ENCODE measurements around the gene BEST2. TPM values are rescaled to one million over a fixed set of nuclear protein-coding genes. Genes with fewer than 3 reads are reported as not detected.
A peak's percentile ranks its signal among the peaks of the same experiment; 100 is the strongest.

BEST2 gene
- total RNA-seq, 1 donor from 2014 or later, result not detected

DNA sequence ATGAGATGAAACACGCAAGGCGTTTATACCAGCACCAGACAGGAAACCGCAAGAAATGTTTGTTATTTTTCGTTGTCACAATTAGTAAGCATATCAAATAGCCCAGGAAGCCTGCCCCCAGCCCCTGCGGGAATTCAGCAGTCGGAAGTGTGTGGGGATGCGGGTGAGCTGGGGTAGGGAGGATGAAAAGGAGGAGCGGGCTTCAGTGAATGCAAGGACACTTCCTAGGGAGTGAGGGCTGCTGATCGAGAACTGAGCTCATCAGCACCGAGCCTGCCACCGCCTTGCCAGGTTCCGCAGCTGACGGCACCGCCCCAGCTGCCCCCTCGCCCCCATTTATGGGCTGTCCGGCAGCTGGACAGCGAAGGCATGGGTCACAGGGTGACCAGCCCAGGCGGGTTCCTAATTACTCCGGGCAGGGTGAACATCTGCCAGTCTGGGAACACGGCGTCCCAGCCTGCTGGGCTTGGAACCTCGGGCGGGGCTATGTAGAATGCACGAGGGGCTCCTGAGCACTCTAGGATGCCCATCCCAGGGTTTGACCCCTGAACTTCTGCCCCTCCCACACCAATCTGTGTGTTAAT lies 1.6 kb upstream of the BEST2 start:
- H3K4me1 ChIP-seq (ENCODE audit: control insufficient read depth in 3 of 3, insufficient read depth in 3 of 3, low read length in 3 of 3), result peaks cover 2 to 8% (median 7%) of the 10 kb centered on the region in 3 donors
- peaks cover 33 to 64% (median 44%) of the 10 kb centered on the region in 3 donors for H3K27me3 ChIP-seq (ENCODE audit: control insufficient read depth in 3 of 3, insufficient read depth in 3 of 3, low read length in 3 of 3)
- no peak overlapping the region for H3K4me3 ChIP-seq (ENCODE audit: low read length in 3 of 3)
- H3K9ac ChIP-seq (ENCODE audit: low read depth in 1 of 3, low read length in 3 of 3), result no peak overlapping the region
- H3K27ac ChIP-seq (ENCODE audit: low read depth, low read length), result no peak overlapping the region
- H3K9me3 ChIP-seq (ENCODE audit: control insufficient read depth in 3 of 3, low read length in 3 of 3), result peaks cover 2 to 5% (median 4%) of the 10 kb centered on the region in 3 donors
- peaks cover 25 to 30% (median 28%) of the 10 kb centered on the region in 3 donors for H3K36me3 ChIP-seq (ENCODE audit: control insufficient read depth in 3 of 3, insufficient read depth in 3 of 3, low read length in 3 of 3)

DNA sequence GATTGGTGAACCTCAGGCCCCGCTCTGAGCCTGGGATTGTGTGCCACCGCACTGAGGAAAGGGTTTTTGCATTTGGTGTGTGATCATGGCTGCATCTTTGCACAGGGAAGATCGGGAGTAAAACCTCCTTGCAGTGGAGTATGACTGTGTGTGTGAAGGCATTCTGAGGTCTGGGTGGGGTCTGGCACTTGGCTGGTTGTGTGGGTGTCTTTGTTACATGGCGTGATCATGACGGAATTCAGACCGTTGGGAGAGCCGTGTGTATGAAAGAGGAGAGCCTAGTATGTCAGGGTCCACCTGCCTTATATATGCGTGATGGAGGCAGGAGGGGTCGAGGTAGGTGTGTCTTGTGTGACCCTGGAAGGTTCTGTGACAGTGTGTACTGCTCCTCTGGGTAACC lies 740 bp upstream of the BEST2 start:
- Histone ChIP-seq H3K27me3 (ENCODE audit: control insufficient read depth in 3 of 3, insufficient read depth in 3 of 3, low read length in 3 of 3) (peaks cover 33 to 69% (median 50%) of the 10 kb centered on the region in 3 donors), H3K9ac (ENCODE audit: low read depth in 1 of 3, low read length in 3 of 3) (no peak overlapping the region), H3K4me3 (ENCODE audit: low read length in 3 of 3) (no peak overlapping the region), H3K36me3 (ENCODE audit: control insufficient read depth in 3 of 3, insufficient read depth in 3 of 3, low read length in 3 of 3) (peaks cover 17 to 22% (median 20%) of the 10 kb centered on the region in 3 donors), H3K27ac (ENCODE audit: low read depth, low read length) (no peak overlapping the region), H3K4me1 (ENCODE audit: control insufficient read depth in 3 of 3, insufficient read depth in 3 of 3, low read length in 3 of 3) (peaks cover 2 to 8% (median 7%) of the 10 kb centered on the region in 3 donors), H3K9me3 (ENCODE audit: control insufficient read depth in 3 of 3, low read length in 3 of 3) (peaks cover 2 to 5% (median 4%) of the 10 kb centered on the region in 3 donors)

DNA sequence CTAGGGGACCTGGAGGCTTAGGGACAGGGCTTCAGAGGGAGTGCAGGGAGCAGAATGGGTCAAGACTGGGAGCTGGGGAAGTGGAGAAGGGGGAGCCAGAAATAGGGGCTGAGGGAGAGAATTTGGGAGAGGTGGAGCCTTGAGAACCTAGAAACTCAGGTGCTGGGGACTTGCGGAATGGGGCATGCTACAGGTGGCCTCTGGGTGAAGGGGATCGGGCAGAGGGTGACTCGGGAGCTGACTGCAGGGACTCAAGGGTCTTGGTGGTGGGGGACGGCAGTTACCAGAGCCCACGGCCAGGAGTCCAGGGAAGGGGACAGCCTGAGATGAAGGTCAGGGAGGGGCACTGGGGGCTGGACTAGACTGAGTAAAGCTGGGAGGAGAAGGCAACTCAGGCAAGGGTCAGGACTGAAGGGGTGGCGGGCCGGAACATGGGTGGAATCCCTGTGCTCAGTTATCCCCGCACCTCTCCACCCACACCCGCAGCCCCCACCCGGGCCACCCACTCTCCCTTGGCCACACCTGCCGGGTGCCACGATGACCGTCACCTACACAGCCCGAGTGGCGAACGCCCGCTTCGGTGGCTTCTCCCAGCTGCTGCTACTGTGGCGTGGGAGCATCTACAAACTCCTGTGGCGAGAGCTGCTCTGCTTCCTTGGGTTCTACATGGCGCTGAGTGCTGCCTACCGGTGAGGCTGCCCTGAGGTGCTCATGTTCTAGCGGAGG lies 628 bp downstream of the BEST2 start:
- Histone ChIP-seq H3K27ac (ENCODE audit: low read depth, low read length) (no peak overlapping the region), H3K4me3 (ENCODE audit: low read length in 3 of 3) (no peak overlapping the region), H3K36me3 (ENCODE audit: control insufficient read depth in 3 of 3, insufficient read depth in 3 of 3, low read length in 3 of 3) (peaks cover 9 to 12% (median 10%) of the 10 kb centered on the region in 3 donors), H3K9ac (ENCODE audit: low read depth in 1 of 3, low read length in 3 of 3) (no peak overlapping the region), H3K4me1 (ENCODE audit: control insufficient read depth in 3 of 3, insufficient read depth in 3 of 3, low read length in 3 of 3) (peaks cover 2 to 8% (median 7%) of the 10 kb centered on the region in 3 donors), H3K27me3 (ENCODE audit: control insufficient read depth in 3 of 3, insufficient read depth in 3 of 3, low read length in 3 of 3) (peaks cover 33 to 66% (median 56%) of the 10 kb centered on the region in 3 donors), H3K9me3 (ENCODE audit: control insufficient read depth in 3 of 3, low read length in 3 of 3) (peaks cover 2 to 5% (median 4%) of the 10 kb centered on the region in 3 donors)

DNA sequence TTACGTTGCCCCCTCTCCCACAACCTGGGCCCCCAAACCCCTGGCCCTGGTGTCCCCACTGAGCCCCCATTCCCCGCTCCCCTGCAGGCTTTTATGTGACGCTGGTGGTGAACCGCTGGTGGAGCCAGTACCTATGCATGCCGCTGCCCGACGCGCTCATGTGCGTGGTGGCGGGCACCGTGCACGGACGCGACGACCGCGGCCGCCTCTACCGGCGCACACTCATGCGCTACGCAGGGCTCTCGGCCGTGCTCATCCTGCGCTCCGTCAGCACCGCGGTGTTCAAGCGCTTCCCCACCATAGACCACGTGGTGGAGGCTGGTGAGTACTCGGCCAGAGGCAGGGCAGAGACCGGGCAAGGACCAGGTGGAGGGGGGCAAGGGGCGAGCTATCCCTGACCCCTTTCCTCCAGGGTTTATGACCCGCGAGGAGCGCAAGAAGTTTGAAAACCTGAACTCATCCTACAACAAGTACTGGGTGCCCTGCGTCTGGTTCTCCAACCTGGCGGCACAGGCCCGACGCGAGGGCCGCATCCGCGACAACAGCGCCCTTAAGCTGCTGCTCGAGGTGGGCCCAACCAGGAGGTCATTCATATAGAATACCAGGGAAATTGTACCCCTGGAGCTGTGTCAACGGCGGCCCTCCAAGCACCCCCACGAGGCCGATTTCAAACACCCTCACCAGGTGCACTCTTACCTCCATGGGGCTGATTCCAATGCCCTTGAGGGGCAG lies 3.0 kb downstream of the BEST2 start:
- H3K36me3 ChIP-seq (ENCODE audit: control insufficient read depth in 3 of 3, insufficient read depth in 3 of 3, low read length in 3 of 3), result no peaks in the 10 kb centered on the region
- H3K4me3 ChIP-seq (ENCODE audit: low read length in 3 of 3), result no peak overlapping the region
- H3K9me3 ChIP-seq (ENCODE audit: control insufficient read depth in 3 of 3, low read length in 3 of 3), result no peaks in the 10 kb centered on the region
- peaks cover 6 to 15% (median 8%) of the 10 kb centered on the region in 3 donors for H3K4me1 ChIP-seq (ENCODE audit: control insufficient read depth in 3 of 3, insufficient read depth in 3 of 3, low read length in 3 of 3)
- H3K27me3 ChIP-seq (ENCODE audit: control insufficient read depth in 3 of 3, insufficient read depth in 3 of 3, low read length in 3 of 3), result peaks cover 31 to 51% (median 48%) of the 10 kb centered on the region in 3 donors
- no peak overlapping the region for H3K27ac ChIP-seq (ENCODE audit: low read depth, low read length)
- H3K9ac ChIP-seq (ENCODE audit: low read depth in 1 of 3, low read length in 3 of 3), result no peak overlapping the region

DNA sequence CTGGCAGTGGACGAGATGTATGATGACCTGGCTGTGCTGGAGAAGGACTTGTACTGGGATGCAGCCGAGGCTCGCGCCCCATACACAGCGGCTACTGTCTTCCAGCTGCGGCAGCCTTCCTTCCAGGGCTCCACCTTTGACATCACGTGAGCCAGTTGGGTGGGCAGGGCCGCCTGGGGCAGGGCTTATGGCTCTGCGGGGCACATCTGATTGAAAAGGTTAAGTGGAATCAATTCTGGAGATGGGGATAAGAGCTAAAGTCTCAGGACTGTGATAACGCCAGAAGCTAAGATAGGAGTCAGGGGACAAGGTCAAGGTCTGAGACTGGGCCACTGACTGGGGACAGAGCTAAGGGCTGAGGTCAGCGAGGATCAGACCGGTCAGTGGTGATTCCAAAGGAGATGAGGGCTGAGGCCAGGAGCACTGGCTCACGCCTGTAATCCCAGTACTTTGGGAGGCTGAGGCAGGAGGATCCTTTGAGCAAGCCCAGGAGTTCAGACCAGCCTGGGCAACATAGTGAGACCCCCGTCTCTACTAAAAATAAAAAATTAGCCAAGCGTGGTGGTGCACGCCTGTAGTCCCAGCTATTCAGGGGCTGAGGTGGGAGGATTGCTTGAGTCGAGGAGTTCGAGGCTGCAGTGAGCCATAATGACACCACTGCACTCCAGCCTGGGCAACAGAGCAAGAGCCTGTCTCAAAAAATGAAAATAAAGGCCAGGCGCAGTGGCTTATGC lies 4.7 kb downstream of the BEST2 start:
- H3K9me3 ChIP-seq (ENCODE audit: control insufficient read depth in 3 of 3, low read length in 3 of 3), result no peaks in the 10 kb centered on the region
- H3K9ac ChIP-seq (ENCODE audit: low read depth in 1 of 3, low read length in 3 of 3), result no peak overlapping the region
- peaks cover 0 to 2% (median 0%) of the 10 kb centered on the region in 3 donors for H3K36me3 ChIP-seq (ENCODE audit: control insufficient read depth in 3 of 3, insufficient read depth in 3 of 3, low read length in 3 of 3)
- no peak overlapping the region for H3K27ac ChIP-seq (ENCODE audit: low read depth, low read length)
- peaks cover 0 to 7% (median 5%) of the 10 kb centered on the region in 3 donors for H3K4me1 ChIP-seq (ENCODE audit: control insufficient read depth in 3 of 3, insufficient read depth in 3 of 3, low read length in 3 of 3)
- H3K4me3 ChIP-seq (ENCODE audit: low read length in 3 of 3), result no peak overlapping the region
- peaks cover 22 to 35% (median 32%) of the 10 kb centered on the region in 3 donors for H3K27me3 ChIP-seq (ENCODE audit: control insufficient read depth in 3 of 3, insufficient read depth in 3 of 3, low read length in 3 of 3)

DNA sequence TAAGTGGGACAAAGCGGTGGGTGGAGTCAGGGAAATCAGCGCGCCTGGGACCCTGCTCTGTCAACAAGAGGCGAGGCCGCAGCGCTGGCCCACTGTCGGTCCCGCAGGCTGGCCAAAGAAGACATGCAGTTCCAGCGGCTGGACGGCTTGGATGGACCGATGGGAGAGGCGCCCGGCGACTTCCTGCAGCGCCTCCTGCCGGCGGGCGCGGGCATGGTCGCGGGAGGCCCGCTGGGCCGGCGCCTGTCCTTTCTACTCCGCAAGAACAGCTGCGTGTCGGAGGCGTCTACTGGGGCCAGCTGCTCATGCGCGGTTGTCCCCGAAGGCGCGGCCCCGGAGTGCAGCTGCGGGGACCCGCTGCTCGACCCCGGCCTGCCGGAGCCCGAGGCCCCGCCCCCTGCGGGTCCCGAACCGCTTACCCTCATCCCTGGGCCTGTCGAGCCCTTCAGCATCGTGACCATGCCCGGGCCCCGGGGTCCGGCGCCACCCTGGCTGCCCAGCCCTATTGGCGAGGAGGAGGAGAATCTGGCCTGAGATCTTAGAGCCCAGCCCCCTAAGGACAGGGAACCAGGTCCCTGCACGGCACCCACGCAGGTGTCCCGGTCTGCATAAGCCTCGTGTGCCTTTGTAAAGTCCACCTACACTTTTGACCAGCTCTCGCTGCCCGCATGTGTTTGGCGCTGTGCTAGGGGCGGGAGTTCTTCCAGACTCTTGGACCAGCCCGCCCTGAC lies 6.1 kb downstream of the BEST2 start:
- Histone ChIP-seq H3K27ac (ENCODE audit: low read depth, low read length) (no peak overlapping the region), H3K4me1 (ENCODE audit: control insufficient read depth in 3 of 3, insufficient read depth in 3 of 3, low read length in 3 of 3) (peaks cover 0 to 7% (median 6%) of the 10 kb centered on the region in 3 donors), H3K9ac (ENCODE audit: low read depth in 1 of 3, low read length in 3 of 3) (peak overlapping the region in 1 of 3 donors; percentile 62), H3K9me3 (ENCODE audit: control insufficient read depth in 3 of 3, low read length in 3 of 3) (no peaks in the 10 kb centered on the region), H3K36me3 (ENCODE audit: control insufficient read depth in 3 of 3, insufficient read depth in 3 of 3, low read length in 3 of 3) (peaks cover 0 to 6% (median 0%) of the 10 kb centered on the region in 3 donors), H3K4me3 (ENCODE audit: low read length in 3 of 3) (peak overlapping the region; percentile 26 to 54 (median 43)), H3K27me3 (ENCODE audit: control insufficient read depth in 3 of 3, insufficient read depth in 3 of 3, low read length in 3 of 3) (peaks cover 12 to 25% (median 22%) of the 10 kb centered on the region in 3 donors)

DNA sequence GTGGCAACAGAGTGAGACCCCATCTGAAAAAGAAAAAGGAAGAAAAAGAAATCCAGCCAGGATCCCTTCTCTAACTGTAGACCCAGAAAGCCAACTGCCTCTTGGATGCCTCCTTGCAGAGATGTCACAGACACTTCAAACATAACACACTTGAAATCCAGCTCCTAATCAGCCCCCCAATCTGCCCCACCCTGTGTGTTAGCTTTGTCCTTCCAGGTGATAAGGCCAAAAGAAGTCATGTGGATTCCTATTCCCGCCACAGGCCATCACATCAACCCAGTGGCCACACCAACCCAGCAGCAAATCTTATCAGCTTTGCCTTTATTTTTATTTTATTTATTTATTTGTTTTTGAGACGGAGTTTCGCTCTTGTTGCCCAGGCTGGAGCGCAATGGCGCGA lies 8.1 kb downstream of the BEST2 start:
- Histone ChIP-seq H3K36me3 (ENCODE audit: control insufficient read depth in 3 of 3, insufficient read depth in 3 of 3, low read length in 3 of 3) (peaks cover 8 to 12% (median 11%) of the 10 kb centered on the region in 3 donors), H3K27ac (ENCODE audit: low read depth, low read length) (no peak overlapping the region), H3K9me3 (ENCODE audit: control insufficient read depth in 3 of 3, low read length in 3 of 3) (no peaks in the 10 kb centered on the region), H3K9ac (ENCODE audit: low read depth in 1 of 3, low read length in 3 of 3) (no peak overlapping the region), H3K4me3 (ENCODE audit: low read length in 3 of 3) (no peak overlapping the region), H3K27me3 (ENCODE audit: control insufficient read depth in 3 of 3, insufficient read depth in 3 of 3, low read length in 3 of 3) (peaks cover 2 to 14% (median 8%) of the 10 kb centered on the region in 3 donors), H3K4me1 (ENCODE audit: control insufficient read depth in 3 of 3, insufficient read depth in 3 of 3, low read length in 3 of 3) (peaks cover 0 to 14% (median 7%) of the 10 kb centered on the region in 3 donors)

DNA sequence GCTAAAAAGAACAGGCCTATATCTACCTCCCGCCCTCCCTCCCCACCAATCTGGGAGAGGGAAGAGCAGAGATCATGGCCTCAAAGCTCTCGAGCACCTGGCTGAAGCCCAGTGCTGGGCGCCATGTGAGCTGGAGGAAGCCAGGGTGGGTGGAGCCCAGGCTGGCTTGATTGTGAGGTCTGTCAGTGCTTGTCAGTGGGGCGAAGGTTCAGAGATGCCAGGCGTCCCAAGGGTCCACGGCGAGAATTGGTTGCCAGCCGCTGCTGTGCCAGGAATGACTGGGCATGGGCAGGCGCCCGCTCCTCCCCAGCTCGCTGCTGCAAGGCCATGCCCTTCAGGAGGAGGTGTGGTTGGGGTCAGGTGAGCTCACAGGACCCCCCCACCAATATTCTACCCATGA lies 11.5 kb downstream of the BEST2 start:
- Histone ChIP-seq H3K27ac (ENCODE audit: low read depth, low read length) (no peak overlapping the region), H3K9ac (ENCODE audit: low read depth in 1 of 3, low read length in 3 of 3) (peak overlapping the region in 1 of 3 donors; percentile 40), H3K9me3 (ENCODE audit: control insufficient read depth in 3 of 3, low read length in 3 of 3) (no peaks in the 10 kb centered on the region), H3K4me3 (ENCODE audit: low read length in 3 of 3) (no peak overlapping the region), H3K4me1 (ENCODE audit: control insufficient read depth in 3 of 3, insufficient read depth in 3 of 3, low read length in 3 of 3) (peaks cover 0 to 10% (median 8%) of the 10 kb centered on the region in 3 donors), H3K27me3 (ENCODE audit: control insufficient read depth in 3 of 3, insufficient read depth in 3 of 3, low read length in 3 of 3) (no peaks in the 10 kb centered on the region), H3K36me3 (ENCODE audit: control insufficient read depth in 3 of 3, insufficient read depth in 3 of 3, low read length in 3 of 3) (peaks cover 16 to 35% (median 28%) of the 10 kb centered on the region in 3 donors)

DNA sequence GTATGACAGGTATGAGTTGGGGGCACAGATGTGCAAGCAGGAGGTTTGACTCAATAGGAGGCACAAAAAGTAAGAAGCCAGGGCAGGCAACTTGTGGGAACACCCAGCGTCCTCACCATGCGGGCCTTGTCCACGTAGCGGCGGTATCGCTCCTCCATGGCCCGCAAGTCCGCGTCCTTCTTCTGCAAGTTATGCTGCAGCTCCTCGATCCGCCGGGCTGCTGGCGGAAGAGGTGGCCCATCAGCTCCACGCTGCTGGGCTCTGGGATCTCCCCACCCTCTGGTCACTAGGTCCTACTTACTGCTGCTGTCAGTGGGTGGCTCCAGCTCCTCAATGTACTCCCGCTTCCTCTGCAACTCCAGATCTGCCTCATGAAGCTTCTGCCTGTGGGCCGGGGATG lies 13.1 kb downstream of the BEST2 start:
- no peak overlapping the region for H3K9ac ChIP-seq (ENCODE audit: low read depth in 1 of 3, low read length in 3 of 3)
- H3K27ac ChIP-seq (ENCODE audit: low read depth, low read length), result no peak overlapping the region
- peaks cover 16 to 36% (median 31%) of the 10 kb centered on the region in 3 donors for H3K36me3 ChIP-seq (ENCODE audit: control insufficient read depth in 3 of 3, insufficient read depth in 3 of 3, low read length in 3 of 3)

More for the DNA sequence above, 13.1 kb downstream of the BEST2 start:
- H3K9me3 ChIP-seq (ENCODE audit: control insufficient read depth in 3 of 3, low read length in 3 of 3), result no peaks in the 10 kb centered on the region
- H3K27me3 ChIP-seq (ENCODE audit: control insufficient read depth in 3 of 3, insufficient read depth in 3 of 3, low read length in 3 of 3), result no peaks in the 10 kb centered on the region
- no peak overlapping the region for H3K4me3 ChIP-seq (ENCODE audit: low read length in 3 of 3)
- peaks cover 0 to 12% (median 8%) of the 10 kb centered on the region in 3 donors for H3K4me1 ChIP-seq (ENCODE audit: control insufficient read depth in 3 of 3, insufficient read depth in 3 of 3, low read length in 3 of 3)

Measured in skeletal muscle tissue (tissue), 4 donors.